Stimulated activated CD4-positive, alpha-beta T cell treated with anti-CD3 and anti-CD28 coated beads, Interleukin-12 subunit alpha, Interleukin-12 subunit beta, amount 100 ng/mL, for 4 hours (primary cell): ENCODE measurements around the gene CYP2A6.
"Not testable (repeated sequence)": the region's sequence is repeated elsewhere in the genome, so short reads cannot be mapped to it uniquely, and the experiment has no call there.

Experiments used
- DNase-seq: peaks from one replicate; pipeline ENCODE4 v3.0.0-alpha.2; 2020

The CYP2A6 gene

GRCh38 chr19:40842997-40843652 is 7.1 kb downstream of the CYP2A6 start:
- not testable (repeated sequence) for DNase-seq

- DNase-seq = not testable (repeated sequence)
Measured at GRCh38 chr19:40842012-40842411, 8.2 kb downstream of the CYP2A6 start.

DNA sequence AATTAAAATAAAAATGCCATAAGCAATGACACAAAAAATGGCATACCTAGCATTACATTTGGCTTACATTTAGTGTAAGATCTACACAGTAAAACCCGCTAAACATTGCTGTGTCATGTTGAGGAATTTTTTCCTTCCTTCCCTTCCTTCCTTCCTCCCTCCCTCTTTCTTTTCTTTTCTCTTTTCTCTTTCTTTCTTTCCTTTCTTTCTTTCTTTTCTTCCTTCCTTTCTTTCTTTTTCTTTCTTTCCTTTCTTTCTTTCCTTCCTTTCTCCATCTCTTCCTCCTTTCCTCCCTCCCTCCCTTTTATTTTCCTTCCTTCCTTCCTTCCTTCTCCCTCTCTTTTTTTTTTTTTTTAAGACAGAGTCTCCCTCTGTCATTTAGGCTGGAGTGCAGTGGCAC is 11.8 kb downstream of the CYP2A6 start:
- not testable (repeated sequence) for DNase-seq

DNA sequence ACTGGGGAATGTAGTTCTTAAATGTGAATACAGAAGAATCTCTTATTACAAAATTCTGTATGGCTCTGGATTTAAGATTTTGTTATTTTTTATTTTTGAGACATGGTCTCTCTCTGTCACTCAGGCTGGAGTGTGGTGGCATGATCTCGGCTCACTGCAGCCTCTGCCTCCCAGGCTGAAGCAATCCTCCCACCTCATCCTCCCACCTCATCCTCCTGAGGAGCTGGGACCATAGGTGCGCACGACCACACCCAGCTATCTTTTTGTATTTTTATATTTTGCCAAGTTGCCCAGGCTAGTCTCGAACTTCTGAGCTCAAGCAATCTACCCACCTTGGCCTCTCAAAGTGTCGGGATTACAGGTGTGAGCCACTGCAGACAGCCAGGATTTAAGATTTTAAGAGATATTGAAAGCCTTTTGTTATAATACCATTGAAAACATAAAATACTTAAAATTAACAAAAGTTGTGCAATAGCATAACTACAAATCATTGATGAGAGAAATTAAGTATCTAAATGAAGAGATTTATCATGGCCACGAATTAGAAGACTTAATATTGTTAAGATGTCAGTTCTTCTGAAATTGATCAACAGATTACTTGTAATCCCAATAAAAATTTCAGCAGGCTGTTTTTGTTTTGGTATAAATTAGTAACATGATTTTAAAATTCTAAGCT is 13.4 kb downstream of the CYP2A6 start:
- DNase-seq = no peak

GRCh38 chr19:40833728-40834533 is 16.3 kb downstream of the CYP2A6 start:
- not testable (repeated sequence) for DNase-seq

- DNase-seq = not testable (repeated sequence)
Measured at GRCh38 chr19:40832431-40832790, 17.8 kb downstream of the CYP2A6 start.

- no peak for DNase-seq
Measured at GRCh38 chr19:40831502-40832430, 18.5 kb downstream of the CYP2A6 start.

DNA sequence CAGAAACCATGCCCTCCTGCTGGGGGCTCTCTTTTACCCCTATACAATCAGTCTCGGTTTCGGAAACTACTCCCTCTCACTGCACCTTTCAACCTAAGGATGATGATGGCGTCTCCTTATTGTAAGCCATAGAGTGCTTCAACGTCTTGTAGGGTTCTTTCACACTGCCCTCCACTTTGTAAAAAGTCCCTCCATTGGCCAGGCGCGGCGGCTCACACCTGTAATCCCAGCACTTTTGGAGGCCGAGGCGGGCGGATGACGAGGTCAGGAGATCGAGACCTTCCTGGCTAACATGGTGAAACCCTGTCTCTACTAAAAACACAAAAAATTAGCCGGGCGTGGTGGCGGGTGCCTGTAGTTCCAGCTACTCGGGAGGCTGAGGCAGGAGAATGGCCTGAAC is 19.5 kb downstream of the CYP2A6 start:
- DNase-seq = not testable (repeated sequence)

DNA sequence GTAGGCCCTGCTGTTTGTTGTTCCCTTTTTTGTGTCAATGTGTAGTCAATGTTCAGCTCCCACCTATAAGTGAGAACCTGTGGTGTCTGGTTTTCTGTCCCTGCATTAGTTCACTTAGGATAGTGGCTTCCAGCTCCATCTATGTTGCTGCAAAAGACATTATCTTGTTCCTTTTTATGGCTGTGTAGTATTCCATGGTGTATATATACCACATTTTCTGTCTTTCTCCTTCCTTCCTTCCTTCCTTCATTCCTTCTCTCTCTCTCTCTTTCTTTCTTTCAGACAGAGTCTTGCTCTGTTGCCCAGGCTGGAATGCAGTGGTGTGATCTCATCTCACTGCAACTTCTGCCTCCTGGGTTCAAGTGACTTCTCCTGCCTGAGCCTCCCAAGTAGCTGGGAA is 21.0 kb downstream of the CYP2A6 start:
- DNase-seq = no peak

GRCh38 chr19:40827386-40828247 is 22.6 kb downstream of the CYP2A6 start:
- DNase-seq = no peak

DNA sequence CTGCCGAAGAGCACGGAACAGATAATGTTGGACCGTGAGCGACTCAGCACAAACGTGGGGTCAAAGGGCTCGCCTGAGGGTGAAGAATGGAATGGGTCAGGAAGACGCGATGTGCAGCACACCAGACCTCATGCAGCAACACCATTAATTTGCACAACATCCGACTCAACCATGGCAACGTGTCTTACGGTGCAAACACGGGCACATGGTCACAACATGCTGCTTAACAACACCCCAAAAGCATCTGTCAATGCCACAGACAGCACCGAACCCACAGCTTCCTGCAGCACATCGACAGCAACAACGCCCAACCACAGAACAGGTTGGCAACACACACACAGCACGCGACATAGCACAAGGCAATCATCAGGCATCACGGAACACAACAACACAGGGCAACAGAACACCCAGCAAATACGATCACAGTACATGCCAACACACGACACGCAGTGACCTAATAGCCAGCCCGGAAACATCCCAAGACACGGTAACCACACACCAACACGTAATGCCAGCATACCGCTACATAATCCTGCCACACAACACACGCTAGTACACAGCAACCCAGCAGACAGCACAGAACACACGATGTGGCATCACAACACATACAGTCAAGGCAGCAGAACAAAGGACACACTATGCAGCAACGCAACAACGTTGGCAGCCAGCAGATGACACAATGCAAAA is 23.4 kb downstream of the CYP2A6 start:
- DNase-seq = not testable (repeated sequence)

DNA sequence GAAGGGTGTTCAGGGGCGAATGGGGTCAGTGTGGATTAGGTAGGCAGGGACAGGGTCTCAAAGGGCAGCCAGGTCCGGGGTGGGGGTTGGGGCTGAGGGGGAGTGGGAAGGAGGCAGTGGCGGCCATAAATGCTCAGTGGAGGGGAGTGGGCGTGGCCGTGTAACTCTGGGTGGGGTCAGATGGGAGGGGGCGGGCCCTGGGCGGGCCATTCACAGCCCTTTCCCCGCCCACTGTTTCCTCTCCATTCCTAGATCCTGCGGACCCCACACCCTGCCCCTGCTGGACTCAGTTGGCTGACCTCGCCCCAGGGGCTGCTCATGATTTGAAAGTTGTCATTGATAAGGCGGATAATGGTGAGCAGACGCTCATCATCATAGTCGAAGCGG is 23.9 kb downstream of the CYP2A6 start:
- DNase-seq = not testable (repeated sequence)

DNA sequence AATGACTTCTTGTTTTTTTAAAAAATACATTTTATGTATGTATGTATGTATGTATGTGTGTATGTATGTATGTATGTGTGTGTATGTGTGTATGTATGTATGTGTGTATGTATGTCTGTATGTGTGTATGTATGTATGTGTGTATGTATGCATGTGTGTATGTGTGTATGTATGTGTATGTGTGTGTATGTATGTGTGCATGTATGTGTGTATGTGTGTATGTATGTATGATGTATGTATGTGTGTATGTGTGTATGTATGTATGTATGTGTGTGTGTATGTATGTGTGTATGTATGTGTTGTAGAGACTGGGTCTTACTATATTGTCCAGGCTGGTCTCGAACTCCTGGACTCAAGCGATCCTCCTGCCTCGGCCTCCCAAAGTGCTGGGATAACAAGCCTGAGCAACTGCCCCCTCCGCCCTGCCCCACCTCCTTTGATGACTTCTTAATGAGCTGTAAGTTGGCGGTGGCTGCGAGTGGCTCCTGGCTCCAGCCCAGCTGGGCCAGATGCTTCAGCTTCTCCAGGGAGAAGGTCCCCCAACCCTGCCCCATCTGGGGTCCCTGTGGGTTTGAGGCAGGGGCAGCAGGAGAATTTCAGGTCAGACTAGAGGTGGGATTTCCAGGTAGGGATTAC is 24.7 kb downstream of the CYP2A6 start:
- not testable (repeated sequence) for DNase-seq

- DNase-seq = not testable (repeated sequence)
Measured at GRCh38 chr19:40824916-40825315, 25.3 kb downstream of the CYP2A6 start.

GRCh38 chr19:40822704-40823553 is 27.3 kb downstream of the CYP2A6 start:
- DNase-seq = not testable (repeated sequence)

GRCh38 chr19:40822161-40822560 is 28.1 kb downstream of the CYP2A6 start:
- DNase-seq = no peak

DNA sequence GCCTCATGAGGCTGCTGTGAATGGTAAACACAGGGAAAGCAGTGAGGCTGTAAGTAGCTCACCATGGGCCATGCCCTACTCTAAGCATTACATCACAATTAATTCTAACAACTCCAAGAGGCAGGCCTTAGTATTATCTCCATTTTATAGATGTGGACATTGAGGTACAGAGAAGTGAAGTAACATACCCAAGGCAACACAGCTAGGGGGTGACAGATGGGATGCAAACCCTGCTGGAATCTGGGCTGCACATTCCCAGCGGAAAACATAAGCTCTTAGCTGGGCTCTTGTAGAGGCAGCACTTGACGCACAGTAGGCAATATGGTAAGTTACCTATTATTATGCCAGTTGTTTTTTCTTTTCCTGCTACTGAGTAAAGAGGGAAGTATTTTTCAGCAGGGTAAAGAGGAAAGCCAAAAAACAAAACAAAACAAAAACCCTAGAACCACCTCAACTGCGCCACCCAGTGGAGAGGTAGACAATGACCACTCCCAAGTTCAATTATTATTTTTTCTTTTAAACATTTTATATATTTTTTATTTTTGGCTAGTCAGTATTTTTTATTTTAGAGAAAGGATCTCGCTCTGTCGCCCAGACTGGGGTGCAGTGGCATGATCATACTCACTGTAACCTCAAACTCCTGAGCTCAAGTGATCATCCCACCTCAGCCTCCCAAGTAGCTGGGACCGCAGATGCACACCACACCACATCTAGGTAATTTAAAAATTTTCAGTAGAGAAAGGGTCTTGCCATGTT is 30.6 kb downstream of the CYP2A6 start:
- DNase-seq = peak; percentile 60

GRCh38 chr19:40818480-40819399 is 31.5 kb downstream of the CYP2A6 start:
- DNase-seq = peak; percentile 73
